ENCODE results near the gene HLCS.

- TF ChIP-seq CTCF (IDR thresholded peaks at IDR 0.05; ENCODE audit: insufficient read depth, low read length, poor library complexity, severe bottlenecking) (no peak), EZH2phosphoT487 (conservative IDR thresholded peaks at IDR 0.05; ENCODE audit: low read length) (no peak)
Measured at GRCh38 chr21:36828208-36828607, 138.3 kb downstream of the HLCS start.

Measured in SU-DHL-6 (cell line).